ENCODE results near the gene RAB17.
"Not testable (repeated sequence)": the region's sequence is repeated elsewhere in the genome, so short reads cannot be mapped to it uniquely, and the experiment has no call there.

RAB17 gene

GRCh38 chr2:237623428-237624403 is 33.2 kb upstream of the RAB17 start:
- no peak for DNase-seq

GRCh38 chr2:237618449-237618848 is 27.9 kb upstream of the RAB17 start:
- DNase-seq = no peak

- peak in 1 of 2 donors; percentile 7 for DNase-seq
Measured at GRCh38 chr2:237617587-237617982, 27.1 kb upstream of the RAB17 start.

GRCh38 chr2:237616734-237617586 is 26.4 kb upstream of the RAB17 start:
- DNase-seq = peak in 1 of 2 donors; percentile 89

- no peak for DNase-seq
Measured at GRCh38 chr2:237616373-237616733, 25.8 kb upstream of the RAB17 start.

GRCh38 chr2:237615631-237616249 is 25.2 kb upstream of the RAB17 start:
- DNase-seq = no peak

GRCh38 chr2:237614151-237614720 is 23.7 kb upstream of the RAB17 start:
- DNase-seq = peak in 1 of 2 donors; percentile 38

- no peak for DNase-seq
Measured at GRCh38 chr2:237613679-237614078, 23.1 kb upstream of the RAB17 start.

- no peak for DNase-seq
Measured at GRCh38 chr2:237612527-237613357, 22.2 kb upstream of the RAB17 start.

- not testable (repeated sequence) for DNase-seq
Measured at GRCh38 chr2:237606522-237606921, 16.0 kb upstream of the RAB17 start.

GRCh38 chr2:237604960-237605359 is 14.4 kb upstream of the RAB17 start:
- DNase-seq = no peak

GRCh38 chr2:237604391-237604790 is 13.9 kb upstream of the RAB17 start:
- DNase-seq = no peak

GRCh38 chr2:237603718-237604362 is 13.3 kb upstream of the RAB17 start:
- peak in 1 of 2 donors; percentile 95 for DNase-seq

GRCh38 chr2:237603049-237603717 is 12.6 kb upstream of the RAB17 start:
- no peak for DNase-seq

- no peak for DNase-seq
Measured at GRCh38 chr2:237602409-237602808, 11.9 kb upstream of the RAB17 start.

GRCh38 chr2:237601453-237602116 is 11.1 kb upstream of the RAB17 start:
- no peak for DNase-seq

GRCh38 chr2:237600205-237600846 is 9.8 kb upstream of the RAB17 start:
- DNase-seq = no peak

- DNase-seq = no peak
Measured at GRCh38 chr2:237599465-237600110, 9.1 kb upstream of the RAB17 start.

Measured in bone marrow (tissue), 2 donors.